ENCODE measurements around the gene SMG9.
A peak's percentile ranks its signal among the peaks of the same experiment; 100 is the strongest.

Gene SMG9
- total RNA-seq, result 16.9 to 43.7 (median 25.3) reads per million in 18 experiments

- DNase-seq, result peak; percentile 98 to 99
These were observed at the start of gene SMG9 for GRCh38 chr19:43754503-43755255. SMG9 (minus strand) TSS chr19:43754962; CDS start chr19:43750741, 4,221 bp downstream.

- DNase-seq, result no peak
These were observed 49.7 kb upstream of the SMG9 start for GRCh38 chr19:43804432-43804831.

GRCh38 chr19:43802216-43802951 is 47.6 kb upstream of the SMG9 start, which contains the start of gene LYPD5:
LYPD5 (minus strand) TSS chr19:43802447; CDS start chr19:43802380, 67 bp downstream.
- no peak for DNase-seq

GRCh38 chr19:43799502-43800142 is 44.9 kb upstream of the SMG9 start:
- no peak for DNase-seq

- peak in 1 of 2 donors; percentile 41 for DNase-seq
These were observed 44.0 kb upstream of the SMG9 start for GRCh38 chr19:43798546-43799409.

- no peak for DNase-seq
These were observed 43.3 kb upstream of the SMG9 start for GRCh38 chr19:43798026-43798545.

- DNase-seq, result no peak
These were observed 42.8 kb upstream of the SMG9 start for GRCh38 chr19:43797556-43797955.

- no peak for DNase-seq
These were observed 42.4 kb upstream of the SMG9 start for GRCh38 chr19:43797118-43797517.

GRCh38 chr19:43790587-43790986 is 35.8 kb upstream of the SMG9 start:
- DNase-seq, result no peak

GRCh38 chr19:43789029-43789428 is 34.3 kb upstream of the SMG9 start:
- DNase-seq, result peak; percentile 66 to 78

- DNase-seq, result no peak
These were observed 31.9 kb upstream of the SMG9 start for GRCh38 chr19:43786665-43787064.

- peak; percentile 90 to 91 for DNase-seq
These were observed 30.4 kb upstream of the SMG9 start for GRCh38 chr19:43784981-43785808.

- DNase-seq, result peak; percentile 63 to 82
These were observed 29.6 kb upstream of the SMG9 start for GRCh38 chr19:43784241-43784980.

GRCh38 chr19:43783636-43784035 is 28.9 kb upstream of the SMG9 start:
- DNase-seq, result no peak

- no peak for DNase-seq
These were observed 28.0 kb upstream of the SMG9 start for GRCh38 chr19:43782689-43783231.

GRCh38 chr19:43782311-43782660 is 27.5 kb upstream of the SMG9 start:
- DNase-seq, result no peak

- no peak for DNase-seq
These were observed 27.0 kb upstream of the SMG9 start for GRCh38 chr19:43781630-43782310.

- DNase-seq, result peak; percentile 73 to 93
These were observed 26.2 kb upstream of the SMG9 start, which contains the start of gene KCNN4 for GRCh38 chr19:43780706-43781525. KCNN4 (minus strand) TSS chr19:43780973; CDS start chr19:43780861, 112 bp downstream.

All from inflammatory macrophage (primary cell).